WERI-Rb-1 (cell line): ENCODE data around the gene KCNQ2.

Experiments
- DNase-seq: peaks from one replicate; pipeline ENCODE4 v3.0.0-alpha.2; 2020
- H3K27ac ChIP-seq: fragments of 250-450 bp; sonication (Bioruptor Pico); 2 replicates; pipeline ENCODE4 v1.5.1; 2020; ENCODE audit warnings: mild to moderate bottlenecking, moderate library complexity
- H3K27me3 ChIP-seq: fragments of 250-450 bp; sonication (Bioruptor Pico); 2 replicates; pipeline ENCODE4 v1.5.1; 2021; ENCODE audit warnings: mild to moderate bottlenecking, low read depth, moderate library complexity; ENCODE audit not compliant: insufficient read depth, severe bottlenecking
- H3K36me3 ChIP-seq: fragments of 250-450 bp; sonication (Bioruptor Pico); 2 replicates; pipeline ENCODE4 v1.5.1; 2020; ENCODE audit warnings: mild to moderate bottlenecking, moderate library complexity
- H3K4me3 ChIP-seq: 2 replicates; pipeline ENCODE4 v1.5.1; 2011; ENCODE audit warnings: low read depth, mild to moderate bottlenecking, control low read depth, low read length
- H3K9me3 ChIP-seq: fragments of 250-450 bp; sonication (Bioruptor Pico); 2 replicates; pipeline ENCODE4 v1.5.1; 2021; ENCODE audit warnings: mild to moderate bottlenecking, moderate library complexity; ENCODE audit not compliant: severe bottlenecking
- CTCF ChIP-seq: IDR thresholded peaks from 2 replicates; pipeline ENCODE4 v1.5.1; 2011; ENCODE audit warnings: low read depth, mild to moderate bottlenecking, control low read depth, inconsistent platforms, low read length

KCNQ2 gene

DNA sequence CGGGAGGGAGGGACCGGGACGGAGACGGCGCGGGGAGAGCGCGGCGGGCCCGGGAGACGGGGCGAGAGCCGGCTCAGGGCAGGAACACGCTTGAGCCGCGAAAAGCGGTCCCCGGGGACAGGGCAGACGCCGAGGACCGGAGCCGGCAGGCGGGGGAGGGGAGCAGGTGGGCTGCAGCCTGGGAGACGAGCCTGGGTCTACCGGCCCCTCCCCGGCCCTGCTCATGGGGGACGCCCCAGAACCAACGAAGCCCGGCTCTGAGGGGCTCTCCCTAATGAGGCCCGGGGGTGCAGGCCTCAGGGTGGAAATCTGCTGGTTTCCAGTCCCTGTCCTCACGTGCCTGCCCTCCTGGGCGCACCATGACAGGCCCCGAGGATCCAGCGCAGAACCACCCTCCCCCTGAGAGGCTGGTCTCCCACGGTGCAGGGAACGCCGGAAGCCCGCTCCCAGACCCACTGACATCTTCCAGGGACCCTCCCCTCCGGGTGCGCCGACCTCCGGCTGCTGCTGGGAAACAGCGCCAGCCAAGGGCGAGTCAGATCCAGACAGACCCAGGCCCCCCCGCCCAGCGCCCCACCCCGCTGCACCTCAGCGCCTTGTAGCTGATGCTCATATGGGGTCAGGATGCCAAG lies 27.0 kb upstream of the KCNQ2 start:
- Histone ChIP-seq H3K9me3 (no peaks in the 10 kb centered on the region), H3K36me3 (peaks cover 28% of the 10 kb centered on the region), H3K4me3 (peak overlapping the region; percentile 64), H3K27ac (peak overlapping the region; percentile 87), H3K27me3 (no peaks in the 10 kb centered on the region)
- no peak for TF ChIP-seq CTCF
- DNase-seq: no peak

DNA sequence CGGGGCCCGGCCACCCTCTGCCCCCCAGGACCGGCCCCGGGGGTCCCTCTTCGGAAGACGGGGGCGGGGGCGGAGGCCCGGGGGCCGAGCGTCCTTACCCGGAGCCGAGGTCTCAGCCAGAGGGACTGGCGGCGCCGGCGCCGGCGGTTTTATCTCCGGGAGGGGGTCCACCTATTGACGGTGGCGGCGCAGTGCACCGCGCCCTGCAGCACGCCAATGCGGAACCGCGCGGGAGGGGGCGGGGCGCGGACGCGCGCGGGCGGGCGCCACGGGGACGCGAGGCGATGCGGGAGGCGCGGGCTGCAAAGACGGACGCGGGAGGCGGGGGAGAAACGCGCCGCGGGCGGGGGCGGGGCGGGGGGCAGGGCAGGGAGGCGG lies 26.5 kb upstream of the KCNQ2 start, which contains the start of gene EEF1A2:
Gene EEF1A2, minus strand, starts transcription at position 124 of the 378 bp plus-strand sequence. CDS start 1,320 bp downstream, outside the sequence.
- H3K27ac ChIP-seq: peak within 1 kb of the TSS; percentile 87
- peak; percentile 40; the same call in 1 of the 2 replicates for TF ChIP-seq CTCF
- peak; percentile 77 for DNase-seq
- H3K36me3 ChIP-seq: peaks cover 33% of the 10 kb centered on the region
- H3K27me3 ChIP-seq: no peaks in the 10 kb centered on the region
- peak within 1 kb of the TSS; percentile 88 for H3K4me3 ChIP-seq
- H3K9me3 ChIP-seq: no peaks in the 10 kb centered on the region

GRCh38 chr20:63497946-63498935 lies 25.8 kb upstream of the KCNQ2 start:
- Histone ChIP-seq H3K9me3 (no peaks in the 10 kb centered on the region), H3K27me3 (no peaks in the 10 kb centered on the region), H3K36me3 (peaks cover 40% of the 10 kb centered on the region), H3K4me3 (peak overlapping the region; percentile 88), H3K27ac (peak overlapping the region; percentile 87)
- 0 out of 2 replicates have a peak, but pooled peaks have one; percentile 2 for TF ChIP-seq CTCF
- peak; percentile 73 for DNase-seq

GRCh38 chr20:63497138-63497945 lies 24.9 kb upstream of the KCNQ2 start:
- TF ChIP-seq CTCF: no peak
- DNase-seq: no peak
- Histone ChIP-seq H3K4me3 (peak overlapping the region; percentile 88), H3K27me3 (no peaks in the 10 kb centered on the region), H3K9me3 (no peaks in the 10 kb centered on the region), H3K36me3 (peaks cover 49% of the 10 kb centered on the region), H3K27ac (peak overlapping the region; percentile 87)

DNA sequence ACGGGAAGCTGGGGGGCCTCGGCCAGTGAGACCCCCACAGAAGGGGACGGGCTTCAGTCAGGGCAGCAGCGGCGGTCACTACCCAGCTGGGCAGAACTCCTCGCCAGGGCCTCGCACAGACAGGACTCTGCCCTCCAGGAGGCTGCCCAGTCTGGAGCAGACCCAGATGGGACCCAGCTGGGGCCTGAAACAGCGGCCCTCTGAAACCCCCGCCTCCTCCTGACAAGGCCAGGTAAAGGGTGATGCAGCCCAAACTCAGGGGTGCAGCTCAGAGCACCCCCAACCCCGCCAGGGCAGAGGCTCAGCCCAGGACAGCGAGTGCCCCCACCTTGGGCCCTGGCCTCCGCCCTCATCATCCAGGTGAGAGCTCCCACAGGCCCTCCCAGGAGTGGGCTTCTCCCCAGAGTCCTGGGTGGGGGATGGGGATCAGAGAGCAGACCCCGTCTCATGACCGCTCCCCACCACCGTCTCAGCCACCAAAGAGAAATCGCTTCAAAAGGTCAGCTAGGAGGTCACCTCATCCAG lies 24.2 kb upstream of the KCNQ2 start:
- Histone ChIP-seq H3K27me3 (no peaks in the 10 kb centered on the region), H3K27ac (peak overlapping the region; percentile 87), H3K36me3 (peaks cover 51% of the 10 kb centered on the region), H3K9me3 (no peaks in the 10 kb centered on the region), H3K4me3 (peak overlapping the region; percentile 0; the same call in 1 of the 2 replicates)
- TF ChIP-seq CTCF: no peak
- DNase-seq: no peak
